Measurements from ENCODE around the gene TNK2. TPM values are rescaled to one million over a fixed set of nuclear protein-coding genes. Genes with fewer than 3 reads are reported as not detected.
A peak's percentile ranks its signal among the peaks of the same experiment; 100 is the strongest.

Gene TNK2
- total RNA-seq, 4 donors from 2014 or later: 6.1 to 81.2 (median 24.4) TPM

- Histone ChIP-seq H3K9me3 (no peaks in the 10 kb centered on the region), H3K4me1 (no peaks in the 10 kb centered on the region), H3K27ac (no peak overlapping the region), H3K27me3 (no peaks in the 10 kb centered on the region), H3K36me3 (no peaks in the 10 kb centered on the region), H3K4me3 (no peak overlapping the region)
- TF ChIP-seq CTCF (IDR thresholded peaks at IDR 0.05) (no peak), POLR2A (IDR thresholded peaks at IDR 0.05) (no peak)
- DNase-seq: no peak
- intact Hi-C loops (cut with DNase I; ENCODE audit: low total_unique reads): no loop called here
These were observed 48.4 kb downstream of the TNK2 start for GRCh38 chr3:195859846-195860411.

GRCh38 chr3:195859061-195859845 lies 49.1 kb downstream of the TNK2 start:
- Histone ChIP-seq H3K27ac (no peak overlapping the region), H3K27me3 (no peaks in the 10 kb centered on the region), H3K4me1 (no peaks in the 10 kb centered on the region), H3K36me3 (no peaks in the 10 kb centered on the region), H3K4me3 (no peak overlapping the region), H3K9me3 (no peaks in the 10 kb centered on the region)
- TF ChIP-seq CTCF (IDR thresholded peaks at IDR 0.05) (peak; percentile 90 to 96 (median 93)), POLR2A (IDR thresholded peaks at IDR 0.05) (no peak)
- peak; percentile 73 to 79 for DNase-seq
- intact Hi-C loops (cut with DNase I; ENCODE audit: low total_unique reads): no loop called here

- TF ChIP-seq CTCF (IDR thresholded peaks at IDR 0.05) (no peak), POLR2A (IDR thresholded peaks at IDR 0.05) (no peak)
- Histone ChIP-seq H3K27me3 (no peaks in the 10 kb centered on the region), H3K27ac (no peak overlapping the region), H3K36me3 (no peaks in the 10 kb centered on the region), H3K4me1 (no peaks in the 10 kb centered on the region), H3K4me3 (no peak overlapping the region), H3K9me3 (no peaks in the 10 kb centered on the region)
- intact Hi-C loops (cut with DNase I; ENCODE audit: low total_unique reads): no loop called here
- no peak for DNase-seq
These were observed 51.8 kb downstream of the TNK2 start for GRCh38 chr3:195856410-195857084.

- TF ChIP-seq CTCF (IDR thresholded peaks at IDR 0.05) (no peak), POLR2A (IDR thresholded peaks at IDR 0.05) (no peak)
- intact Hi-C loops (cut with DNase I; ENCODE audit: low total_unique reads): no loop called here
- no peaks in the 10 kb centered on the region for H3K4me1 ChIP-seq
- no peak overlapping the region for H3K4me3 ChIP-seq
- no peaks in the 10 kb centered on the region for H3K36me3 ChIP-seq
- H3K27me3 ChIP-seq: no peaks in the 10 kb centered on the region
- no peak overlapping the region for H3K27ac ChIP-seq
- H3K9me3 ChIP-seq: no peaks in the 10 kb centered on the region
- DNase-seq: no peak
These were observed 52.6 kb downstream of the TNK2 start for GRCh38 chr3:195855471-195856409.
